WTC11 (cell line): ENCODE results near the gene ALDH1A2.

Experiments used
- ATF2 ChIP-seq: sonication (generic); formaldehyde crosslinking; IDR thresholded peaks from 2 replicates; pipeline ENCODE4 v1.8.1; 2022; ENCODE audit warnings: low read depth, missing genetic modification reagents, borderline replicate concordance
- CBFB ChIP-seq: sonication (generic); formaldehyde crosslinking; IDR thresholded peaks from 2 replicates; pipeline ENCODE4 v1.8.1; 2022; ENCODE audit warnings: mild to moderate bottlenecking, low read depth, missing genetic modification reagents
- CREM ChIP-seq: sonication (generic); formaldehyde crosslinking; IDR thresholded peaks from 2 replicates; pipeline ENCODE4 v1.8.1; 2022; ENCODE audit warnings: mild to moderate bottlenecking, missing genetic modification reagents, moderate library complexity
- IRF2 ChIP-seq: sonication (generic); formaldehyde crosslinking; IDR thresholded peaks from 2 replicates; pipeline ENCODE4 v1.8.0; 2022; ENCODE audit warnings: low read depth, missing genetic modification reagents, borderline replicate concordance
- KAT7 ChIP-seq: sonication (generic); formaldehyde crosslinking; IDR thresholded peaks from 2 replicates; pipeline ENCODE4 v1.8.1; 2023; ENCODE audit warnings: missing genetic modification reagents, mild to moderate bottlenecking, borderline replicate concordance
- MAX ChIP-seq: sonication (generic); formaldehyde crosslinking; IDR thresholded peaks from 2 replicates; pipeline ENCODE4 v1.8.0; 2022; ENCODE audit warnings: mild to moderate bottlenecking, missing genetic modification reagents
- MLX ChIP-seq: sonication (generic); formaldehyde crosslinking; IDR thresholded peaks from 2 replicates; pipeline ENCODE4 v1.8.1; 2023; ENCODE audit warnings: mild to moderate bottlenecking, missing genetic modification reagents, moderate library complexity
- NR1H2 ChIP-seq: sonication (generic); formaldehyde crosslinking; IDR thresholded peaks from 2 replicates; pipeline ENCODE4 v1.9.0; 2021; ENCODE audit warnings: mild to moderate bottlenecking, moderate library complexity, missing genetic modification reagents
- USF2 ChIP-seq: sonication (generic); formaldehyde crosslinking; IDR thresholded peaks from 2 replicates; pipeline ENCODE4 v1.8.1; 2023; ENCODE audit warnings: mild to moderate bottlenecking, missing genetic modification reagents, moderate library complexity
- ZNF121 ChIP-seq: sonication (generic); formaldehyde crosslinking; IDR thresholded peaks from 2 replicates; pipeline ENCODE4 v1.8.0; 2023; ENCODE audit warnings: missing genetic modification reagents
- TF ChIP-seq, protein P1 (sequence below): fragments of 200-600 bp; IDR thresholded peaks from 2 replicates; pipeline ENCODE4 v1.8.0; 2022; ENCODE audit warnings: antibody characterized with exemption
- TF ChIP-seq, protein P2 (sequence below): sonication (generic); formaldehyde crosslinking; conservative IDR thresholded peaks from 2 replicates; pipeline ENCODE4 v1.8.1; 2023; ENCODE audit warnings: mild to moderate bottlenecking, low read depth, missing genetic modification reagents, moderate library complexity

DNA sequence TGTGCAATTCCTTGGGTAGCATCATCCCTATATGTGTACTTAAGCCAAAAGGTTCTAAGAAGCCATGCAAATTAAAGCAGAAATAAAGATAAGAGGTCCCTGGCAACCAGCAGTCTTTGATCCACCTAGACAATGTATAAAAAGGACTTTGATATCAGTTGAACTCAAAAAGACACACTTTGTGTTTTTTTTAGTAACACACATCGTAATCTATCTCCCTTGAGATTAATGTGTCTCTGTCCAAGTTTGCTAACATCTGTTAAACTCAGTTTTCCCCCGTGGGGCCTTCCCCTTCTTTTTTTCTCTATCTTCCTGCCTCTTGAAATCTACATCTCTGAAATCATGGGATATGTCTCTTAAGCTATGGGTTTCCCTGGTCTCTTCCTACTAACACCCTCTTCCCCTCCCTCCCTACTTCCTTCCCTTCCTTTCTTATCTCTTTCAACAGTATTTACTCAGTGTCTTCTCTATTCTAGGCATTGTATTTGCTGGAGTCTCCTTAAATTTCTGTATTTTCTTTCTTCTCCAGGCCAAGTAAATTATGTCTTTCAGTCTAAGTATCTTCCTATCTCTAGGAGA lies 27.7 kb downstream of the ALDH1A2 start:
- TF ChIP-seq ZNF121 (CRISPR knock-in tag) (no peak), MAX (no peak), CBFB (CRISPR knock-in tag) (no peak), ATF2 (CRISPR knock-in tag) (no peak), KAT7 (no peak), USF2 (CRISPR knock-in tag) (no peak), NR1H2 (CRISPR knock-in tag) (no peak), IRF2 (CRISPR knock-in tag) (no peak), CREM (CRISPR knock-in tag) (no peak), MLX (CRISPR knock-in tag) (no peak)
- TF ChIP-seq, protein P1, sequence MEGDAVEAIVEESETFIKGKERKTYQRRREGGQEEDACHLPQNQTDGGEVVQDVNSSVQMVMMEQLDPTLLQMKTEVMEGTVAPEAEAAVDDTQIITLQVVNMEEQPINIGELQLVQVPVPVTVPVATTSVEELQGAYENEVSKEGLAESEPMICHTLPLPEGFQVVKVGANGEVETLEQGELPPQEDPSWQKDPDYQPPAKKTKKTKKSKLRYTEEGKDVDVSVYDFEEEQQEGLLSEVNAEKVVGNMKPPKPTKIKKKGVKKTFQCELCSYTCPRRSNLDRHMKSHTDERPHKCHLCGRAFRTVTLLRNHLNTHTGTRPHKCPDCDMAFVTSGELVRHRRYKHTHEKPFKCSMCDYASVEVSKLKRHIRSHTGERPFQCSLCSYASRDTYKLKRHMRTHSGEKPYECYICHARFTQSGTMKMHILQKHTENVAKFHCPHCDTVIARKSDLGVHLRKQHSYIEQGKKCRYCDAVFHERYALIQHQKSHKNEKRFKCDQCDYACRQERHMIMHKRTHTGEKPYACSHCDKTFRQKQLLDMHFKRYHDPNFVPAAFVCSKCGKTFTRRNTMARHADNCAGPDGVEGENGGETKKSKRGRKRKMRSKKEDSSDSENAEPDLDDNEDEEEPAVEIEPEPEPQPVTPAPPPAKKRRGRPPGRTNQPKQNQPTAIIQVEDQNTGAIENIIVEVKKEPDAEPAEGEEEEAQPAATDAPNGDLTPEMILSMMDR = no peak
- TF ChIP-seq, protein P2, sequence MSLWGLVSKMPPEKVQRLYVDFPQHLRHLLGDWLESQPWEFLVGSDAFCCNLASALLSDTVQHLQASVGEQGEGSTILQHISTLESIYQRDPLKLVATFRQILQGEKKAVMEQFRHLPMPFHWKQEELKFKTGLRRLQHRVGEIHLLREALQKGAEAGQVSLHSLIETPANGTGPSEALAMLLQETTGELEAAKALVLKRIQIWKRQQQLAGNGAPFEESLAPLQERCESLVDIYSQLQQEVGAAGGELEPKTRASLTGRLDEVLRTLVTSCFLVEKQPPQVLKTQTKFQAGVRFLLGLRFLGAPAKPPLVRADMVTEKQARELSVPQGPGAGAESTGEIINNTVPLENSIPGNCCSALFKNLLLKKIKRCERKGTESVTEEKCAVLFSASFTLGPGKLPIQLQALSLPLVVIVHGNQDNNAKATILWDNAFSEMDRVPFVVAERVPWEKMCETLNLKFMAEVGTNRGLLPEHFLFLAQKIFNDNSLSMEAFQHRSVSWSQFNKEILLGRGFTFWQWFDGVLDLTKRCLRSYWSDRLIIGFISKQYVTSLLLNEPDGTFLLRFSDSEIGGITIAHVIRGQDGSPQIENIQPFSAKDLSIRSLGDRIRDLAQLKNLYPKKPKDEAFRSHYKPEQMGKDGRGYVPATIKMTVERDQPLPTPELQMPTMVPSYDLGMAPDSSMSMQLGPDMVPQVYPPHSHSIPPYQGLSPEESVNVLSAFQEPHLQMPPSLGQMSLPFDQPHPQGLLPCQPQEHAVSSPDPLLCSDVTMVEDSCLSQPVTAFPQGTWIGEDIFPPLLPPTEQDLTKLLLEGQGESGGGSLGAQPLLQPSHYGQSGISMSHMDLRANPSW (CRISPR knock-in tag) = no peak
